Posterior cingulate gyrus (tissue), 11 donors: ENCODE data around the gene ETV1.
A peak's percentile ranks its signal among the peaks of the same experiment; 100 is the strongest.
"Not testable (repeated sequence)": the region's sequence is repeated elsewhere in the genome, so short reads cannot be mapped to it uniquely, and the experiment has no call there.

Experiments
- DNase-seq, 10 donors: peaks; one replicate each; pipeline versions ENCODE4 v3.0.0 to v3.0.0-alpha.2; 2020 to 2021; ENCODE audit warnings: mixed read lengths in 3 of 10
- intact Hi-C: fragments of 100-400 bp; cut with DNase I; formaldehyde crosslinking; loops from one replicate; pipeline ENCODE4 v1.15.1; 2023

Gene ETV1

DNA sequence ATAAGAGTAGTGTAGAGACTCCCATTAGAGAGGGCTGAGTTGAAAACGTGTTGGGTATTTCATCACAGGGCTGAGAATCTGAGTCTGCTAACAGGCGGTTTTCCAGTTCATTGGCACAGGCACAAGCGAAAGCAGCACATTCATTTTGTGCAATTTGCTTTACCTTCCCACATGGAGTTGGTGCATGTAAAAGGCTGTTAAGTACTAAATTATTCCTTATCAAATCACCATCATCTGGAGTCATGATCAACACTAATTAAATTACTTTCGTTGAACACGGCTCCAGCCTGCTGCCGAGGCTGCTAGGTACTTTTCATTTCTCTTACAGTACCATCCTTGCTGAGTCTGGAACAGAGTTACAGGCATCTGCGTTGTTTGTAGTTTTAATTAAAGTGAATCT, 43.8 kb downstream of the ETV1 start:
- DNase-seq = no peak
- intact Hi-C loops = no loop called here

- intact Hi-C loops = no loop called here
- DNase-seq = no peak
Measured at GRCh38 chr7:13933536-13933935, 55.9 kb downstream of the ETV1 start.

GRCh38 chr7:13933091-13933490, 56.4 kb downstream of the ETV1 start:
- DNase-seq = no peak
- intact Hi-C loops = no loop called here

- intact Hi-C loops = no loop called here
- no peak for DNase-seq
Measured at GRCh38 chr7:13932131-13932530, 57.3 kb downstream of the ETV1 start.

DNA sequence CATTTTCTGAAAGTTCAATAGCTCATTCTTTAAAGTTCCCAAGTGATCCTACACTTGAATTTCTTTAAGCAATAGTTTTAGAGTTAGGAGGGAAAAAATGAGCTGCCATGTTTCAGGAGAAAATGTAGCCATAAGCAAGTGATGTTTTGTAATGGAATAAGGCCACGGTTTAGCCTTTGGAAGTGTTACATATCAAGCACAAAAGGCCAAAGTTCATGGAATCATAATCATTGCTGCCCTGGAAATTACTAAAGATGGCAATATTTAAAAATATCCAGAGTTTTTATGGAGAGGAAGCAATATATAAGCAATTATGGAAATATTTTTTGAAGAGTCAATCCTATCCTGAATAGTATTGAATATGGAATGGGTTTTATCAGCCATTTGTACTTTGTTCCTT, 68.4 kb downstream of the ETV1 start:
- intact Hi-C loops = no loop called here
- DNase-seq = no peak

- no peak for DNase-seq
Measured at GRCh38 chr7:13920053-13920697, 69.3 kb downstream of the ETV1 start.

GRCh38 chr7:13918333-13918732, 71.1 kb downstream of the ETV1 start:
- intact Hi-C loops, DNase-seq: not testable (repeated sequence)

More at GRCh38 chr7:13920053-13920697, 69.3 kb downstream of the ETV1 start:
- intact Hi-C loops = no loop called here

DNA sequence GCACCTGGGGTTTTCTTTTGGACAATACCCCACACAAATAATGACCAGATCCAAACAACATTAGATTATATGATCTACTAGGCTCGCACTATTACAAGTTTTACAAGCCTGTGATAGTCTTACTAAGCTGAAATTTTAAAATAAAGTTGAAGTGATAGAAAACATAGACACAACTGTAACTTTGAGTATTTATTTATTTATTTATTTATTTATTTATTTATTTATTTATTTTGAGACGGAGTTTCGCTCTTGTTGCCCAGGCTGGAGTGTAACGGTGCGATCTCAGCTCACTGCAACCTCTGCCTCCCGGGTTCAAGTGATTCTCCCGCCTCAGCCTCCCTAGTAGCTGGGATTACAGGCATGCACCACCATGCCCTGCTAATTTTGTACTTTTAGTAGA, 72.4 kb downstream of the ETV1 start:
- intact Hi-C loops = not testable (repeated sequence)
- peak in 1 of 10 donors; percentile 35 for DNase-seq

- intact Hi-C loops = no loop called here
- DNase-seq = no peak
Measured at GRCh38 chr7:13915891-13916290, 73.6 kb downstream of the ETV1 start.

DNA sequence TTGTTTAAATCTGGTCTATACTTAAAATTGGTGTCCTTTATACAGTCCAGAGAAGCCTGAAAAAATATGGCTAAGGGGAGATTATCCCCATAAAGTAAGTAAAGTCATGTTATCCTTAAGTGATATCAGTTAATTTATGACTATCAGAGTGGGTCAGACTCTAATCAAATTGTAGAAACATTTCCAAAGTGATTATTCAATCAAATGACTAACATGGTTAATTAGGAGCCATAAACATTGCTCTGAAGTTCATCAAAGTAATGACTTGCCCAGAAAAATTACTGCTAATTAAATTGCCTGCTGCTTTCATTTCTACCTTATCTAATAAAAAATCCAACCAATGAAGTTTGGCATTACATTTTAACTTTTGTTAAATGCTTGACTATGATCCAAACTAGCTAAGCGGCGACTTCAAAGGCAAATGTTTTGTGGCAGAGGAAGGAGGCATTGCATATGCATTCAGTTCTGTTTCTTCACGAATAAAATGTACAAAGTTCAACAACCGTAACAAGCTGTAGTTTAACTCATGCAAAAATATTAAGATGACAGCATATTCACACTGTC, 76.7 kb downstream of the ETV1 start:
- DNase-seq = no peak
- intact Hi-C loops = no loop called here

DNA sequence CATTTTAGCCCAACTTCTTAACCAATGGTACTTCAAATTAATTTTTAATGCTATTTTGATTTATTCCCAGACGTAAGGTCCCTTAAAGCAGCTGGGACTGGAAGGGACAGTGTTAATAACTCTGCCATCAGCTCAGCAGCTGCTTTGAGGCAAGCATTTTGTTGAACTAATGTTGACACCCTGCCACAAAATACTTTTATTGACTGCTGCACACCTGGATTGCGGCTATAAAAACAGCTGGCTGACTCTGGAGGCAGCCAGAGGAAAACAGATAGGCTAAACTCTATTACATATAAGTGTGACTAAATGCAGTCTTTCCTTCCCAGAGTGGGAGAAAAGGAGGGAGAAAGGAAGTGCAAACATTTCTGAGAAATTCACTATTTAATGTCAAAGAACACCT, 77.6 kb downstream of the ETV1 start:
- intact Hi-C loops = no loop called here
- DNase-seq = no peak

GRCh38 chr7:13910805-13911551, 78.5 kb downstream of the ETV1 start:
- intact Hi-C loops = no loop called here
- DNase-seq = no peak

GRCh38 chr7:13908667-13909397, 80.6 kb downstream of the ETV1 start:
- intact Hi-C loops = no loop called here
- DNase-seq = no peak

- intact Hi-C loops = no loop called here
- no peak for DNase-seq
Measured at GRCh38 chr7:13907831-13908230, 81.6 kb downstream of the ETV1 start.

DNA sequence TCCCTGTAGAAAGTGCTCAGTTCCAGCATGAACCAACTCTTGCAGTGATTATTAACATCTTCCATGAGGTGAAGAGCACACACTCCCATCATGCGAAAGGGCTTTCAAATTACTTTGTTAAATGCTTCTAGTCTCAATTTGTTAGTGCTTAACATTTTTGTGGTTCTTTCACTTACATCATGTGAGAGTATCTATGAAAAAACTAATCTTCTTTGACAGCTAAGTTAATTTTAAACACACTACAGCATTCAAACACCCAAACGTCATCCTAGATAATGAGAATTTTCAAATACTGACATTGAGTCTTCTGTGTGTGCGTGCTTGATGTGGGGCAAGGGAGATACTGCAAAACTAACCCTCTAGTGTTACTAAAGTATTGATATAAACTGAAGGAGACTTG, 84.8 kb downstream of the ETV1 start:
- DNase-seq = no peak
- intact Hi-C loops = no loop called here

DNA sequence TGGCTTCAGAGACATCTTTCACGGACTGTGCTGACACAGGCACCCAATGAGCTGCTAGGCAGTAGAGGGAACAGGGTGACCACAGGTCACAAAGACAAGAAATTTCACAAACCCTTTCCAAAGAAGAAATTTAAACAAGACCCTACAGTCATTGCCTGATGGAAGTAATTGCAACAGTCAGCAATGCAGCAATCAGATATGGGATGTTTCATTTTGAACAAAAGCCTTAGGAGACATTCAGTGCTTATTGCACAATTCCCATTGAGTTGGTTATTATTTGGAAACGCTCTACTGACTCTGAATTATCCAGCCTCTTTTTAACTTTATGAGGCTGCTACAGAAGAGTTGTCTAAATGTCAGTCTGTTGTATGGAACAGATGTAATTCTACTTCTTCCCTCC, 85.5 kb downstream of the ETV1 start:
- DNase-seq = no peak
- intact Hi-C loops = no loop called here

DNA sequence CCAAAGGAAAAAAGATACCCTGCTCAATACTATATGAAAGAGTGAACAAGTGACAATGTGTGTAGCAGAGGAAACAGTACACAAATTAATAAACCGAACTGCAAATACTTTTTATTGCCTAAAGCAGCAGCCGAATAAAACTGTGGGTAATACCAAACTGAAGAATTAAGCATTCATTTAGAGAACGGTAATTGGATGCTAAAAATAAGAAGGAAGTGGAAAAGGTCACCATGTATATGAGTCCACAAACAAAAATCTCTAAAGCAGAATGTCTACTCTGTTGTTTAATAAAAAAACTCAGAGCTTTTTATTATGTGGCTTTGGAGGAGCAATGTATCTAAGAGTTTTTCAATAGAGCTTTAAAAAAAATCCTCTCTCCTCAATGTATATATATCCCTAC, 87.9 kb downstream of the ETV1 start:
- DNase-seq = no peak
- intact Hi-C loops = no loop called here

GRCh38 chr7:13898957-13899670, 90.4 kb downstream of the ETV1 start:
- intact Hi-C loops = no loop called here
- DNase-seq = no peak

DNA sequence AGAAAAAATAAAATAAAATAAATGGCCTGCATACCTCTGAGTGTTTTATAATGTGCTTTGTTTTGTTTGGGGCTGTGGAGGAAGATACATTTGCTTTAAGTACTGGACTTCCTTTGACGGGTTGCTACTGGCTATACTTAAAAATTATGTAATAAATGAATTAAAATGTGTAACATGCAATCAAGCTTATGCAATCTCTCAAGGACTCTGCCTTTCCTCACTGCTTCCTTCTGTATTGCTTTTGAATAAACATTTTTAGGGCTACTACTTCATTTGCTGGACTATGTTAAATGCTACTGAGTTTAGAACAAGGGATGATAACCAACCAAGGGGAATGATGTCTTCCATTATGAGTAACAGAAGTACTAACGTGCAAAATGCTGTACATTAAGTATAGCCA, 91.6 kb downstream of the ETV1 start:
- intact Hi-C loops = no loop called here
- no peak for DNase-seq

- intact Hi-C loops = no loop called here
- no peak for DNase-seq
Measured at GRCh38 chr7:13894954-13895353, 94.5 kb downstream of the ETV1 start.

DNA sequence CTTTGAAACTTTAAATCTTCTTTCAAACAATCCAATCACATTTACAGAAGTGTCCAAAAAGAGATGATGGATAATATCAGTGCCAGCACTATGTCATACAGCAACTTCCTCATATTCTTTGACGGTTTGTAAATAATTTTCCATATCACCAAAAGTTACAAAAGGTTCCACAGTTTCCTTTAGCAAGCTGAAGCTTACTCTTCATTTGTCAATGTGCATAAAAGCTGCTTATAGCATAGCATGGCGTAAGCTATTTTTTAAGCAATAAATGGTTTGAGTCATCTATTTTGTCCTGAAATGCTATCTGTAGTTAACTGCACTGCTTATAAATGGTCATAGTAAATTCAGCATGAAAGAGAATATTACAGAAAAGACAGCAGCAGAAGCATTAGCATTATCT, 95.1 kb downstream of the ETV1 start:
- DNase-seq = no peak
- intact Hi-C loops = no loop called here
